GM08714 (cell line): ENCODE data around the gene APCS.

Experiments used
- H3K4me3 ChIP-seq: fragments of 200-500 bp; sonication (Bioruptor generic); 2 replicates; pipeline ENCODE4 v1.5.1; 2014; ENCODE audit warnings: mild to moderate bottlenecking, low read length, inconsistent platforms
- ZNF274 ChIP-seq: IDR thresholded peaks from 2 replicates; pipeline ENCODE4 v1.6.1; 2012; ENCODE audit warnings: mild to moderate bottlenecking, low read depth, low read length

APCS gene

GRCh38 chr1:159600894-159601293, 13.3 kb downstream of the APCS start:
- no peak for TF ChIP-seq ZNF274
- H3K4me3 ChIP-seq, result no peak overlapping the region

- no peak for TF ChIP-seq ZNF274
Measured at GRCh38 chr1:159602501-159602999, 14.9 kb downstream of the APCS start.

GRCh38 chr1:159612211-159612885, 24.7 kb downstream of the APCS start:
- no peak overlapping the region for H3K4me3 ChIP-seq
- no peak for TF ChIP-seq ZNF274

More at GRCh38 chr1:159602501-159602999, 14.9 kb downstream of the APCS start:
- H3K4me3 ChIP-seq, result no peak overlapping the region

GRCh38 chr1:159632922-159633321, 45.3 kb downstream of the APCS start:
- no peak for TF ChIP-seq ZNF274
- no peak overlapping the region for H3K4me3 ChIP-seq
